Activated naive CD8-positive, alpha-beta T cell treated with anti-CD3 and anti-CD28 coated beads, Interleukin-2, amount 10 ng/mL, durations not matched to agents 7 days and 5 days (primary cell): ENCODE data around the gene C9orf153. TPM values are rescaled to one million over a fixed set of nuclear protein-coding genes. Genes with fewer than 3 reads are reported as not detected.

Experiments used
- ATAC-seq: fragments of 150-1000 bp; cut with Tn5 transposase; one replicate; pipeline ENCODE4 v1.10.0; 2021; ENCODE audit warnings: low read depth, moderate library complexity
- POLR2A ChIA-PET: fragments of 350-600 bp; sonication (Branson Sonifier 250); formaldehyde crosslinking; loops from one replicate; lab custom pipeline; 2021; ENCODE audit warnings: antibody characterized with exemption; lab: Charles Lee
- DNase-seq: peaks from one replicate; pipeline ENCODE4 v3.0.0; 2021
- H3K27ac Mint-ChIP-seq: one replicate; pipeline ENCODE4 v1.8.0; 2022; ENCODE audit warnings: mild to moderate bottlenecking, mixed read lengths
- H3K27me3 Mint-ChIP-seq: one replicate; pipeline ENCODE4 v1.8.0; 2022; ENCODE audit warnings: mild to moderate bottlenecking, moderate library complexity, mixed read lengths
- H3K36me3 Mint-ChIP-seq: one replicate; pipeline ENCODE4 v1.8.0; 2021; ENCODE audit warnings: mild to moderate bottlenecking, mixed read lengths
- H3K4me1 Mint-ChIP-seq: one replicate; pipeline ENCODE4 v1.8.0; 2021; ENCODE audit warnings: mixed read lengths
- H3K4me3 Mint-ChIP-seq: one replicate; pipeline ENCODE4 v1.8.0; 2022; ENCODE audit warnings: mild to moderate bottlenecking, moderate library complexity, mixed read lengths
- H3K9me3 Mint-ChIP-seq: one replicate; pipeline ENCODE4 v1.8.0; 2021; ENCODE audit warnings: mixed read lengths
- total RNA-seq, 2 experiments: library from RNA; stranded (reverse); gene quantifications; one replicate each; pipeline ENCODE4 v1.2.3, GENCODE V29; 2021

C9orf153 gene
- total RNA-seq, 2 experiments from 2014 or later, result 0.30 to 0.34 TPM

DNA sequence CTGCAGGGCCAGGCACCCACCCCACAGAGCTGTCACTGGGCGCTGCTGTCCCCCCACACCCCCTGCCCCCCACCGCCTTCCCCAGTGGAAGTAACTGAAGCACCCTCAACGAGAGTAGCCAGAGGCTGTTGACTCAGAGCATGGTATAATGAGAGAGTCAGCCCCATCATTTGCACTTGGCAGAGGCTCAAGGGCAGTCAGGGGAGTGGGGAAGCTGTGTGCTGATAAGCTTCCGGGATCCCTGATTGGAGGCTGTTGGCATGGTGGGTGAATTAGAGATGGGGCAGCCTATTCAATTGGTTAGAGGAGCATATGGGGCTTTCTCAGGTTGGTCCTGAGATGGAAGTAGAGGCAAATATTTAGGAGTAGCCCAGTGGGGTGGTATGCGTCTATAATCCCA lies 83.0 kb downstream of the C9orf153 start:
- Mint-ChIP-seq H3K27ac (no peak overlapping the region), H3K4me3 (no peak overlapping the region), H3K9me3 (no peaks in the 10 kb centered on the region), H3K36me3 (no peaks in the 10 kb centered on the region), H3K27me3 (no peaks in the 10 kb centered on the region), H3K4me1 (no peaks in the 10 kb centered on the region)
- POLR2A ChIA-PET, result no interaction called here
- DNase-seq, result no peak
- no peak for ATAC-seq

DNA sequence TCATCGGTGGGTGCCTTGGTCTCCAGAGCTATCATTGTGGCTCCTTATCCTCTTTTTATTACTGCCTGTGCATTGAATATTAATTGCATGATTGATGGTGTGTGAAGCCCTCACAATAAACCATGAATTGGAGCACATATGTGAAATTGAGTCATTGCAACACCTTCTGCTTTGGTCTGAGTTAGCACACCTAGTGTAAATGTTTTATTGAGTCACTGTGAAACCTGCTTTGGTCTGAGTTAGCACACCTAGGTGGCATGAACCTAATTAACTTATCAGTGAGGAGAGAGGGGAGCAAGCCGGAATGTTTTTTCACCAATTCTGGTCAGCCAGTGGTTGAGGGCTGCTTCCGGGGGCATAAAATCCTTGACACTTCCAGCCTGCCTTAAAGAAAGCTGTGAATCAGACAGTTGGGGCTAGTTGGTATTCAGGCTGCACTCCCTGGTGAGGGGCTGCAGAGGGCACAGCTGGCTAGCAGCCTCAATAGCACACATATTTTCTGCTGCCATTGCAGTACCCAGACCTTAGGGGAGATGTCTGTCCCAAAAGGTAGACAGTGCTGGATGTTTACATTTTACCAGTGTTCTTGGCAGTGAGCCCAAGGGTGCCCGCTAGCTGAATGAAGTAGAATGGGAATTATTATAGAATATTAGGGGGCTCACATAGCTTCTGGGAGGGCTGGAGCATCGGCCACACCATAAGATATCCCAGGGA lies 83.6 kb downstream of the C9orf153 start:
- ATAC-seq (no peak), DNase-seq (no peak)
- no peak overlapping the region for H3K4me3 Mint-ChIP-seq
- no peaks in the 10 kb centered on the region for H3K27me3 Mint-ChIP-seq
- H3K4me1 Mint-ChIP-seq, result no peaks in the 10 kb centered on the region
- H3K27ac Mint-ChIP-seq, result no peak overlapping the region
- H3K36me3 Mint-ChIP-seq, result no peaks in the 10 kb centered on the region
- no peaks in the 10 kb centered on the region for H3K9me3 Mint-ChIP-seq
- POLR2A ChIA-PET, result no interaction called here

- no peak for DNase-seq
- no peak for ATAC-seq
- Mint-ChIP-seq H3K4me1 (no peaks in the 10 kb centered on the region), H3K4me3 (no peak overlapping the region), H3K27ac (no peak overlapping the region), H3K27me3 (no peaks in the 10 kb centered on the region), H3K36me3 (no peaks in the 10 kb centered on the region), H3K9me3 (no peaks in the 10 kb centered on the region)
- POLR2A ChIA-PET, result no interaction called here
These were observed 84.2 kb downstream of the C9orf153 start for GRCh38 chr9:86175223-86175622.

Other genes with a start within 250 kb of the C9orf153 start
- 1 to 10 TPM; 1.4 to 1.9 TPM for gene GOLM1, start 160.1 kb downstream of the C9orf153 start, total RNA-seq
- 10 to 100 TPM; 21.2 to 24.5 TPM for gene ISCA1, start 22.9 kb upstream of the C9orf153 start, total RNA-seq
- 10 to 100 TPM; 46.6 to 49.3 TPM for gene TUT7, start 94.8 kb upstream of the C9orf153 start, total RNA-seq